Stimulated activated CD4-positive, alpha-beta T cell treated with anti-CD3 and anti-CD28 coated beads, Interleukin-2, amount 100 ng/mL, for 24 hours (primary cell): ENCODE measurements around the gene CIB4.

Source experiments
- DNase-seq, 2 donors: peaks; one replicate each; pipeline ENCODE4 v3.0.0-alpha.2; 2020

CIB4 gene

DNA sequence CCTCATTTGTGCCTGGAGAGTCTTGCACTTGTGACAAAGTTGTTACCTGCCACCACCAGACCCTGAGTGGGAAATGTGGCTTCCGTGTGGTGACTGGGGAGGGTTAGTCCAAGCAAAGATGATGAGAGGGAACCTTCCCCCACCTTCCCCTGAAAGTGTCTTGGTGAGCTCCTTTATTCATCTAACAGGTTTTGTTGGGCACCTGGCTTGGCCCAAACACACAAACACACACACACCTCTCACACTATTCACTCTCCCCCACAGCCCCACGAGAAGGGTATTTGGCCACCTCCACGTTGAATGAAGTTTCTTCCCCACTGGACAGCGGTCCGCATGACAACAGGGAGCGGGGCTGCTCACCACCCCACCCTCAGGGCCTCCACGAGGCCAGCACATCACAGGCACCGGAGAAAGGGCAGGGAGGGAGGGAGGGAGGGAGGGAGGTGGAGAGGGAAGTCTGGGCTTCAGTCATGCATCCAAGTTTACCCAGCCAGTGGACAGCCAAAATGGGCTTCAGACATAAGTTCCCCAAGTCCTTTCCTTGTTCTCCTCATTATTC, 1.4 kb downstream of the CIB4 start:
- no peak for DNase-seq

DNA sequence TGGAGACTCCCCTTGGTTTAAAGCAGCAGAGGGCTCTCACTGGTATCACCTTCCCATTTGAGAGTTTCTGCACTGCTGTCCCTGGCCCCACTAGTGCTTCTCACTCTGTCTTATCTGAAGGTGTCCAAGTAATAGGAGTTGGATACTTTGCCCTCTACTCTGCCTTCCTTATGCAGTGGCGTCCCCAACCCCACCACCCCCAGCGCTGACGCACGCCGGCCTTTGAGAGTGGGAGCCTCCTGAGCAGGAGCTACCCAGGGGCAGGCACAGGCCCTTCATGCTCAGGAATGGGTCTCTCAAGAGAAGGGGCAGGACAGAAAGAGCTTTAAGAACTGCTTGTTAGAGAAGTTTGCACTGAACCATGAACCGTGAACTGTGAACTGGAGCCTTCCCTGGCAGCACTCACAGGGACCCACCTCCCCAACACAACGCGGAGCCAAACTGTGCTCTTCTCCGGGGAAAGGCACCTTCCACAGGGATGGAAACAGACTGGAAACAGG, 3.3 kb downstream of the CIB4 start:
- DNase-seq = no peak

DNA sequence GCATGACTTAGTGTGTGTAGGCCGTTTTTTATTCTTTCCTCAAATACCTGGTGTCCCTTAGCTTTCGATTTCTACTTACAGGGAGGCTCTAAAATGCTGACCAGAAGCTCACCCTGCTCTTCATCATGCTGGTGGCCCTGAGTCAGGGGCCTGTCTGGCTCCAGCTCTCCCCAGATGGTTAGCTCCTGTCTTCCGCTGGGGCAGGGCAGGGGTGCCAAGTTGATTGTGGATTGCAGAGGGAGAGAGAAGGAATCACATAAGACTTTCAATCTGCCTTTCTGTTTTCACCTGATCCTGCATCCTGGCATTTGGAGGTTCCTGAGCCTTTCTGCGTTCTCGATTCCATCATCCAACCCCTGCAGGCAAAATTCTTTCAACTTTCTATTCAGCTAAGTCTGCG, 4.2 kb downstream of the CIB4 start:
- no peak for DNase-seq

DNA sequence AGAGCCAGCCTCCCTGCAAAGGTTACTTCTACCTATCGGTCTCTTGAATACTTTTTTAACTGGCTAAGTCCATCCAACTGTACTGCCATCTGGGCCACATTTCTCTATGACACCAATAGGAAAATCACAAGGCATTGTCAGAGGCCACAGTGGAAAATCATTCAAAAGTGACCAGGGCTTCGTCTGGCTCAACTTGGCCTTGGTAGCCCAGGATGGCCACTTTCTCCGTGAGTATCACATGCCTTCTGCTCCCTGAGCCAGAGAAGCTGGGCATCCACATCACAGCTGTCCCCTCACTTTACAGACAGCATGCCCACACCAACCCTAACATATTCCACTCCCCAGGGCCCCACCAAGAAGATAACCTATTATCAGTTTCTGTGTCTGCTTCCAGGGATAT, 5.8 kb downstream of the CIB4 start:
- DNase-seq = no peak

DNA sequence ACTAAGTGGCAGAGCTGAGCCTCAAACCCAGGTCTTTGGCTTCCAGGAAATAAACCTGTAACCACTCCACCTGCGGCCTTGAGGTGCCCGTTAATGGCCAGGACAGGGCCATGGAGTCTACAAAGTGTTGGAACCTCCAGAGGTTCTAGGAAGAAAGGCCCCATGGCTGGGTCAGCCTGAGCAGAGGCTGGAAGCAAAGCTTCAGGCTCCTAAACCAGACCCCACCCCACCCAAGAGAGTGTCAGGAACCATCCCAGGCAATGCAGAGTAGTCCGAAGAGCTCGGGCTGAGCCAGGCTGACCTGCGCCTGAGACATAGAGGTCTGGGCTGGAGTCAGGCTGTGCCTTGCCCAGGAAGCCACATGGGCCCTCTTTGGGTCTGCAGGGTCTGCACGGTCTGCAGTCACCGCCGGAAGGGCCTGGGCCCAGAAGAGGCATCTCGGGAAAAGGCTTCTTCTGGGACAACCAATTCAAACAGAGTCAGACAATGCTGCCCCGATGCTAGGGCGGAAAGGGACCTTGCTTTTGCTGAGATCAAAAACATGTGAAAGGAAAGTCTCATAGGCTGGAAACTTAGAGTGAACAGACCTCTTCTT, 6.4 kb downstream of the CIB4 start:
- no peak for DNase-seq

DNA sequence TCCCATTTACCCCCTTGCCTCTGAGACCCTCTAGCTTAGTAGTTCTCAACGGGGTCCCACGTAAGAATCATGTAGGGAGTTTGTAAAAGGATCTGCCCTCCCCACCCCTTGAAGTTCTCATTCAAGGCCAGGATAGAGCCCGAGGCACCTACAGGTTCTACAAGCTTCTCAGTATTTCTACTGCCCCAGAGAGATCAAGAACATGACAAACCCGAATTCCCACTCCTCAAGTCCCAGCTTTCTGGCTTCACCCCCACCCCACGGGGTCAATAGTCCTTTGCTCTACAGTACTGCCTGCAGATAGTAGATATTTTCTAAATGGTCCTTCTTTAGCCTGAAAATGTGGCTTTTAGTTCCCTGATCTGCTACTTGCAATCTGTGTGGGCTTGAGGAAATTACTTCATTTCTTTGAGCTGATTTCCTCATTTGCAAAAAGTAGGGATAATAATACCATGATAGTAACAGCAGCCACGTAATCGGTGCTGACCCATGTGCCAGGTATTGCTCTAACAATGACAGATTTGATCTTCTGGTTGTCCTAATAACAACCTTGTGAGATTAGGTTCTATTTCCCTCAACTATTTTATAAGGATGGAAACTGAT, 7.1 kb downstream of the CIB4 start:
- no peak for DNase-seq

DNA sequence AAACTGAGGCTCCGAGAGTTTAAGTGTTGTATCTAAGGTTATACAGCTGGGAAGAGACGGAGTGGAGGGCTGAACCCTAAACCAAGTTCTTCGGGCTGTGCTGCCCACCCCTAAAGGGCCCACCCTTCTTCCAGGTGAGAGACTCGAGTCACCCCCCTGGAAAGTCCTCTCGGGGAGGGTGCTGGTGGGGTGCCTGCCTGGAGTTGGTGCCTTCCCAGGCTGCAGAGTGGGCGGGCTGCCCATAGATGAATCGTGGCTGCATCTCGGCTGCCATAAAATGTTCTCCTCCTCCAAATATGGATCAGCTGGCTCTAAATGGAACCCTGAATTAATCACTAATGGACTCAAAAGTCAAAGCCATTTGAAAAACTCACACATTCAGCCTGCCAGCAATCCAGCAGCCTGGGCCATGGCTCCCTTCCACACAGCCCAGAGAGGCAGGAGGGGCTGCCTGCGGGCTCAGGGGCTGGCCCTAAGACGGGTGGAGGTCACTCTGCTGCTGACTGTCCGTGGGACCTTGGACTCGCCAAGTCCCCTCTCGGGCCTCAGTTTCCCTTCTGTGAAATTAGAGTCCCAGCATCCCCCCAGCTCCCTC, 7.7 kb downstream of the CIB4 start:
- no peak for DNase-seq

DNA sequence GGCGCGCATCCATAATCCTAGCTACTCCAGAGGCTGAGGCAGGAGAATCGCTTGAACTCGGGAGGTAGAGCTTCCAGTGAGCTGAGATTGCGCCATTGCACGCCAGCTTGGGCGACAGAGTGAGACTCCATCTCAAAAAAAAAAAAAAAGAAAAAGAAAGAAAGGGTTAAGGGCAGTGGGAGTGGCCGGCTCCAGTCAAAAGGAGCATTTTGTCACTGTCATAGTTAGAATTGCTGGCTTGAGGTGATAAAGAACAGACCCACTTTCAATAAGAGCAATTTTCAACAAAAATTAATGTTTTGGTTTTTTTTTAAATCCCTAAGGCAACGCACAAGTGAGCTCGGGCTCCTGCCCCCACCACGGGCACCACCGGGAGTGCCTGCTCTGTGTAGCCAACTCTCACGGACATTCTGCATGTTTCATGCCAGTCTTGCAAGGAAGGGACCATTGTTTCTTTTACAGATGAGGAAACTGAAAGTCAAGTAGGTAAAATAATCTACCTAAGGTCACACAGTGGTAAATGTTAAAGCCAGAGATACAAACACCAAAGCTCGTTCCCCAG, 8.5 kb downstream of the CIB4 start:
- no peak for DNase-seq

DNA sequence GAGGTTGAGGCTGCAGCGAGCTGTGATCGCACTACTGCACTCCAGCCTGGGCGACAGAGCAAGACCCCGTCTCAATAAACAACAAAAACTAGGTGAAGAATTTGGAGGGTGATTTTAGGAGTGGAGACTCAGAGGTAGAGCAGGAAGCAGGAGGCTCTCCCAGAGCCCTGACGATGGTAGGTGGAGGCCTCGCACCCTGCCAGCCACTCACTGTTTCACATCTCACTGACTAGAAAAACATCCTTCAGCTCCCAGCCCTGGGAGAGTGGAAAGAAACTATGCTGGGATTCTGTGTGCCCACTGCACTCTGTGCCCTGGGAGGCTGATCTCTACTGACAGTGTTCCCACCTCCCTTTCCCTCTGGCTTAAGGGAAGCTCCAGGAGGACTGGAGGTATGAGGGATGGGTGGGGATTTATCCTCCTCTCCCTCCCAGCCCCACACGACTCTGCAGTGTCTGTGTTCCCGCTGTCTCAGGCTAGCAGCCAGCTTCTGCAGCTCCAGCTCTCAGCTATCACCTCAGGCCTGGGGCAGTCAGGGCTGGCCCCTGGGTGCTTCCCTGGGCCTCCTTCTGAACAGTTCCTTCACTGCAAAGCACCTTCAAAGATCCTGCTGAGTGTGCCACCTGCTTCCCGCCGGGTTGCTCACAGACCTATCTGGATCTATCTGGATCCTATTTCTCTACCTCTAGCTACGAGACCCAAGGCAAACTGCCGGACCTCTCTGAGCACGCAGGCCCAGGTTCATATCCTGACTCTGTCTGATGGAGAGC, 9.6 kb downstream of the CIB4 start:
- DNase-seq = no peak

DNA sequence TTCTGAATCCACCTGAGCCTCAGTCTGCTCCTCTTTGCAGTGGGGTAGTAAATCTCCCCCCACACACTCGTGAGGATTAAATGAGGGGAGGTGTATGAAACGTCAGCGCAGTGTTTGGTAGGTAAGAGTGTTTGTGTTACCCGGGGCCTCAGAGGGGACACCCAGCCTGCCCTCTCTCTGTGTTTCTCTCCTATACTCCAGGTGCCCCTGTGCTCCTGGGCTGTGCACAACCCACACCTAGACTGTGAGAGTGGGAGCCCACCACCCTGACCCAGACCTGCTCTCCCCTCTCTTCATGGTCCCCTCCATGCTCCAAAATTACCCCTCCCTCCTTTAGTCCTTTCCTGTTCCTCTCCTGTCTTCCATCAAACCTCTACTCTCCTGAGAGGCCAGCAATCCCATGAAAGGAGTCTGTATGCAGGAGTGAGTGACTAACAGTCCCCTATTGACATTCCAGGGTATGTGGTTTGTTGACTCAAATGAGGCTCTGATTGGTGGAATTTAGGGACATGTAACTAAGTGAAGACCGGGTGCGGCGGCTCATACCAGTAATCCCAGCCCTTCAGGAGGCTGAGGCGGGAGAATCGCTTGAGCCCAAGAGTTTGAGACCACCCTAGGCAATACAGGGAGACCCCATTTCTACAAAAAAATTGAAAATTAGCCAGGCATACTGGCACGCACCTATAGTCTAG, 10.4 kb downstream of the CIB4 start:
- DNase-seq = no peak

DNA sequence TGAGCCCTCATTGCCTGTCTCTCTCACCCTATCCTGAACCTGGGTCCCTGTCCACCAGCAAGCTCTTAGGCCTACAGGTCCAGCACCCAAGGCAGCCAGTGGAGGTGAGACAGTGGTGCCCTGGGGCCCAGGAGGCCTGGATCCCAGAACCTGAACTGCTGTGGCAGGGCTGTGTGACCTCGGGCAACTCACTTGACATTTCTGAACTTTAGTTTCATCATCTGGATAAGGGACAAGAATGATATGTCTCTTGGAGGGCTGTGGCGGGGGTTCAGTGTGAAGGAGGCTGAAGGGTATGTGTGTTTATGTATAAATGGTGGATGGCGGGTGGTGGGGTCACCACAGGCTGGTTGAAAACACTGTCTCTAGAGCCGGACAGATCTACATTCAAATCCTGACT, 10.9 kb downstream of the CIB4 start:
- DNase-seq = no peak

DNA sequence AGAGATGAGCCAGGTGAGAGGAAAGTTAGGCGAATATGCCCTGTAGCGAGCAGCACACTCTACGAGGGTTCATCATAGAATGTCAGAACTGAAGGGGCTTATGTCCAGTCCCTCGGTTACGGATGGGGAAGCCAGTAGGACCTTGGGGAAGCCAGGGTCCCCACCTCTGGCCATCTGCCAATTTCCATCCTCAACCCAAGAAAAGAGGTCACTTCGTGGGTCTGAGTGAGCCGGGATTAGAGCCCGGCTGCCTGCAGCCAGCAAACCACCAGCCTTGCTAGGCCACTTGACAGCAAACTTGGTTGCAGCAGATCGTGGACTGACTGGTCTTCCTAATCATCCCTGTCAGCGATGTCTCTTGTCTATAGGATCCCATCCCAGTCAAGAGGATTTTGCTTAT, 11.4 kb downstream of the CIB4 start:
- DNase-seq = no peak

DNA sequence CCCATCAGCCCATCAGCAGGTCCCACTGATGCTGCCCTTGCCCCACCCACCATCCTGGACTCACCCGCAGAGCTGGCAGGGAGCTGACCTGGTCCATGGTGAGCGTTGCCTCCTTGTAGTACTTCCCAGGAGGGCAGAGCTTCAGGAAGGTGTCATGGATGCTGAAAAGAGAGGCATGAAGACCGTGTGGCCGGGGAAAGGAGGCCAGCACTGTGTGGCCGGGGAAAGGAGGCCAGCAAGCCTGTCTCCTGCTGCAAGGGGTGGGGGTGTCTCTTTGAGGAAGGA, 11.9 kb downstream of the CIB4 start:
- no peak for DNase-seq

DNA sequence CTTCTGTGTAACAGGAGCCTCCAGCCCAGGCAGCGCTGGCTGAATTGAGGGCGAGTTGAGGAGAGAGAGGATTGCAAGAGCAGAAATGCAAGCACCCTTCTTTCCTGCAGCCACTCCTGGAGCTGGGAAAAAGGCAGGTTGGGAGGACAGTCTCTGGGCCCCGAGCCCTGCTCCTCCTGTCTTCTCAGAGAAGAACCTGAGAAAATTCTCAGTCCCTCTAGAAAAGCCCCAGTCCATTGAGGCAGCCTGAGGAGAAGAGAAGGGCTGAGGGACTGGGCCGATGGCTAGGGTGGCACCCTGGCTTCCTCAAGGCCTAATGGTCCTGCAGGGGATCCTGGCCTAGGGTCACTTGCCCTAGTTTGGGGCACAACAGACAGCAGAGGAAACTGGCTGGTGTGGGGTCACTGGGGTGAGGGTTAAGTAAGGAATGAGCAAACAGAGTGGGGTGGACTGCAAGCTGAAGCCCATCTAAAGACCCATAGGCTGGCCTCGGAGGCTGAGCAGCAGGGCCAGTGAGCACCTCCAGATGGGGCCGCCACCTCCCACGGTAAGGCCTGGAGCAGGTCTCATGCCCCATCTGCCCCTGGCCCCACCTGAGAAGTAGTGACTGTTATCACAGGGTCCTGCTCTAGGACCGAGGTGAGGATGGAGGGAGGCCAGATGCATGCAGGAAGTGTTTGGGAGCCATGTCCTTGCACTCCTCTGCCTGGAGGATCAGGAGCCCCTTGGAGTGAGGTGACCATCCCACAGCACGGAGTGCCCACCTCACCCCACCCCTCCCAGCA, 12.4 kb downstream of the CIB4 start:
- no peak for DNase-seq

DNA sequence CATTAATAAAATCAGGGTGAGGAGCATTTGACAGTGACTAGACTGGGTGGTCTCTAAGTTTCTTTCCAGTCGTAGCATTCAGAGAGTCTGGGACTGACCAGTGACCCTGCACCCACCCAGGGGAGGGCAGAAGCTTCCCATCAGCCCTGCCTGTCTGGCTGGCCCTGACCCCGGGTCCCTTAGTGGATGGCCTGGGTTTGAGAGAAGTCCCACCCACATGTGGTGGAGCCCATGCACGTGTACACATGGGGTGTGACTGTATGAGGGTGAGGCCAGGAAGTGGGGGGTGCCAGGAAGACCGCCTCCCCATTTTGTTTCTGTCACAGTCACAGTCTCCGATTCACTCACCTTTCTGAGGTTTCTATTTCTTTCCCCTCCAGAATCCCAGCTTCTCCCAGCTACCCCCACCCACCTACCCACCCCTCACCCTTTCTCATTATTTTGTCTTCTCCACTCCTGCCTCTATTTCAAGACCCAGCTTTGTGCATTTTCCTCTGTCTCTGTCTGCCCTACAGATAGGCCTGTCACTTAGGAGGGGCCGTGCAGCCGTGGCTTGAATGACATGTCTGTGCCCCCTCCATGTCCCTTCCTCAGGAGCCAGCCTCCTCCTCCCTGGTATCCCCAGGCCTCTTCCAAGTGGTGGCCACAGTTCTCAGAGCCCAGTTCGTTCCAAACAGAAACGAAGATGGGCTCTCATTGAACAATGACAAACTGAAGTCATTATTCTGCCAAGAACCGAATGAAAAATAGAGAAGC, 13.6 kb downstream of the CIB4 start:
- no peak for DNase-seq

DNA sequence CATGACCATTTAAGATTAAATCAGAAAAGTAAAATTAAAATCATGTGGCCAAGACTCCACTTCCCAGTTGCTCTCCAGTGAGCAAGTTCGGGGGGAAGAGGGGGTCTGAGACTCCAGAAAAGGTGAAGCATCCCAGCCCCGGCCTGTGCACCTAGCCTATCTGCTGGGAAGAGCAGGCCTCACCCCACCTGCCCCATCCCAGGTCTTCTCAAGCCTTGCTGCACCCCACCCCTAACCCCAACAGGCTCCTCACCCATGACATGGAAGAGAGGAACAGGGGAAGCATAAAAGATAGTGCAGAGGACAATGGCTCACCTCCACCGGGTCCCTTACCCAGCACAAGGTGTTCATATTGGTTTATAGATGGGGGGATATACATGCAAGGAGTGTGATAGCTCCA, 14.6 kb downstream of the CIB4 start:
- no peak for DNase-seq

DNA sequence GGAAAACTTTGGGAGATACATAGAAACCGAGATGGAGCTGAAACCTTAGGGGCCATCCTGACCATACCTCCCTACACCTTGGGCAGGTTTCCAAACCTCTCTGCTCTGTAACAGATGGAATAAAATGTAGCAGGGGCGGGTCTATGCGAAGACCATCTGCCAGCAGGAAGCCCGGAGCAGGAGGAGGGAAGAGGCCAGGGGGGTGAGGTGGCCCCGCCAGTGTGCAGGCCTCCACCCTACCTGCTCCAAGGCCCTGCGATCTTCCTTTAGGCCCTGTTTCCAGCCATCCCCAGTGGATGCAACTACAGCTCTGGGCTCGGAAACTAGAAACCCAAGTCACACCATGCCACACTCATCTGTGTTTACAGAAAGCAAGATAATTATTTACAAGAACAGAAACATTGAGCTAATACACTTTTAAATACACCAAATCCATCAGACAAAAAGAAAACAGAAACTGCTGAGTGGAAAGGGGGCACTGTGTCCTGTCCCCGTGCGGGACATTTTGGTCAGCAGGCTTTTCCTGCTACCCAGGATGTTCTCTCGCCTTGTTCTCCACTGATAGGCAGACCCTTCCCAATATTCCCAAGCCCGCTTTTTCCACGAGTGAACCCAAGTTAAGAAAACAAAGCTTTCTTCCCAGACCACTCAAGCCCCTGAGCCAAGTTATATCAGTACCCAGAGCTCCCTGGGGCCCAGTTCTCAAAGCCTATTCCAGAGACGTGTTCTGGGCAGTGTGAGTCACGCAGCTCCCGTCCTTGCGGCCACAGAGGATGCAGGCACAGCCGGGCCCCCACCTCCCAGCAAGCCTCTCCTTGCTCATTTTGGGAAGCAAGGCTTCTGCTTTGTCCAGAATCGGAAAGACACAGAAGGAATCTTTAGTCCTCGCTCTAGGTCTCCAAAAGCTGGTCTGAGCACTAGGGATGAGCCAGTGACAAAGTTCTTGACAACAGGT, 17.3 kb downstream of the CIB4 start:
- no peak for DNase-seq

DNA sequence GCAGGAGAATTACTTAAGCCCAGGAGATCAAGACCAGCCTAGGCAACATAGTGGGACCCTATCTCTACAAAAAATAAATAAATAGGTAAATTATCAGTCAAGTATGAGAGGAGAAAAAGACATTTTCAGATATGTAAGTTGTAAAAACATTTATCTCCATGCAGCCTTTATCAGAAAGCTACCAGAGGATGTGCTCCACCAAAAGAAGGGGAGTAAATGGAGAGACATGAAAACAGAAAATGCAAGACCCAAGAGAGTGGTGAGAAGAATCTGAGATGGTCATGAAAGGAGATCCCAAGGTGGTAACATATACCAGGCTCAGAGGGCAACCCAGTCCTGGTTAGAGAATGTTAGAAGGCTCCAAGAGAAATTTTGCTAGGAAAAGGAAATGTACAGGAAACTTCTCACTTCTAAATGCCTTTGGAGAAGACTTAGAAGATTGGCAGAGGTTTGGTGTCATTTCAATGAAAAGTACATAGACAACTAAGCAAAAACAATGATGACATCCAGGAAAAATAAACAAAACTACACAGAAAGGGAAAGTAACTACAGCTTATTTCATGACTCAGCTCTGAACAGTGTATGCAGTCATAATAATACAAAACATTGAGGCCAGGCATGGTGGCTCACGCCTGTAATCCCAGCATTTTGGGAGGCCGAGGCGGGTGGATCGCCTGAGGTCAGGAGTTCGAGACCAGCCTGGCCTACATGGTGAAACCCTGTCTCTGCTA, 19.5 kb downstream of the CIB4 start:
- no peak for DNase-seq

DNA sequence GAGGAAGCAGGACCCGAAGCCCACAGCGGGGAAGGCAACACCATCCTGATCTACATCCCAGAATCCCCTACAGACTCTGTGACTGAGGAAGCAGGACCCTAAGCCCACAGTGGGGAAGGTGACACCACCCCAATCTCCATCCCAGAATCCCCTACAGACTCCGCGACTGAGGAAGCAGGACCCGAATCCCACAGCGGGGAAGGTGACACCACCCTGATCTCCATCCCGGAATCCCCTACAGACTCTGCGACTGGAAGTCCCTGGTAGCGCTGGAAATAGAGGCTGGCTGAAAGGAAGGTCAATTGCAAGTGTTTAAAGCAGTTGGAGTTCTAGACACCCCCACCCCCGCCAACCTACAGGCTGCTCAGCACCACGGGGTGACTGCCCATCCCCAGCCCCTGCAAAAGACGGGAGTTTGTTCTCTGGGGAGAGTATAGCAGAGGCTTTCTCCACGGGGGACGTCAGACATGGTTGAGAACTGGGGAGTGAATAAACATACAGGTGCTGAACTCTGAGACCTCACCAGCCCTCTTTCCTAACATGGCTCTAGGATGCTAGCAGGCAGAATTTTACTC, 21.0 kb downstream of the CIB4 start:
- DNase-seq = no peak
